ENCODE data around the gene OR1F1.

DNA sequence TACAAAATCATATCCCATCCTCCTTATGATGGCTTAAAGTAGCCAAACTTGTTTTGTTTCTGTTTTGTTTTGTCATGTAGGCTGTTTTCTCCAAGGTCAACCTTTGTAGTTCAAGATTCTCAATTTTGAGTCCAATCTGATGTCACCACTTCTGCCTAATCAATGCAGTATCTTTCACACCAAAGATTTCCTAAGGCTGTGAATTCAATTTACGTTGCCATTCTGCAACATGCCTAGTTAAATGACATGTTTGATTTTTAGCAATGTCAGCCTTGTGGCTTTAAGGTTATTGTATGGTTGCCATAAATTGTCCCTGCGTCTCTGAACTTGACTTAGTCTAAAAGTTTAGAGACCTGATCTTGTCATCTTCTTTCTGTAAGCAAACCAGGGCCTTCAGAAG, 32.8 kb upstream of the OR1F1 start:
- TF ChIP-seq SMC3 (IDR thresholded peaks at IDR 0.05; ENCODE audit: low read depth, low read length): no peak
- no peak for TF ChIP-seq POLR2AphosphoS5 (IDR thresholded peaks at IDR 0.05; ENCODE audit: low read depth, low read length)
- TF ChIP-seq, protein P1, sequence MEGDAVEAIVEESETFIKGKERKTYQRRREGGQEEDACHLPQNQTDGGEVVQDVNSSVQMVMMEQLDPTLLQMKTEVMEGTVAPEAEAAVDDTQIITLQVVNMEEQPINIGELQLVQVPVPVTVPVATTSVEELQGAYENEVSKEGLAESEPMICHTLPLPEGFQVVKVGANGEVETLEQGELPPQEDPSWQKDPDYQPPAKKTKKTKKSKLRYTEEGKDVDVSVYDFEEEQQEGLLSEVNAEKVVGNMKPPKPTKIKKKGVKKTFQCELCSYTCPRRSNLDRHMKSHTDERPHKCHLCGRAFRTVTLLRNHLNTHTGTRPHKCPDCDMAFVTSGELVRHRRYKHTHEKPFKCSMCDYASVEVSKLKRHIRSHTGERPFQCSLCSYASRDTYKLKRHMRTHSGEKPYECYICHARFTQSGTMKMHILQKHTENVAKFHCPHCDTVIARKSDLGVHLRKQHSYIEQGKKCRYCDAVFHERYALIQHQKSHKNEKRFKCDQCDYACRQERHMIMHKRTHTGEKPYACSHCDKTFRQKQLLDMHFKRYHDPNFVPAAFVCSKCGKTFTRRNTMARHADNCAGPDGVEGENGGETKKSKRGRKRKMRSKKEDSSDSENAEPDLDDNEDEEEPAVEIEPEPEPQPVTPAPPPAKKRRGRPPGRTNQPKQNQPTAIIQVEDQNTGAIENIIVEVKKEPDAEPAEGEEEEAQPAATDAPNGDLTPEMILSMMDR (IDR thresholded peaks at IDR 0.05): no peak
- no peak for TF ChIP-seq MXI1 (IDR thresholded peaks at IDR 0.05; ENCODE audit: low read depth, low read length)
